Osteocyte (in vitro differentiated cells): ENCODE results near the gene NAGPA. TPM values are rescaled to one million over a fixed set of nuclear protein-coding genes. Genes with fewer than 3 reads are reported as not detected.

Experiments used
- DNase-seq: peaks from one replicate; pipeline ENCODE4 v3.0.0; 2021; ENCODE audit warnings: mixed read lengths; ENCODE audit not compliant: unreplicated experiment; ENCODE audit errors: extremely low spot score
- H3K27ac Mint-ChIP-seq: one replicate; pipeline ENCODE4 v1.8.0; 2021; ENCODE audit warnings: mild to moderate bottlenecking, mixed read lengths; ENCODE audit not compliant: unreplicated experiment
- H3K27me3 Mint-ChIP-seq: one replicate; pipeline ENCODE4 v1.8.0; 2021; ENCODE audit warnings: mixed read lengths; ENCODE audit not compliant: unreplicated experiment
- H3K36me3 Mint-ChIP-seq: one replicate; pipeline ENCODE4 v1.8.0; 2021; ENCODE audit warnings: mixed read lengths; ENCODE audit not compliant: unreplicated experiment
- H3K4me1 Mint-ChIP-seq: one replicate; pipeline ENCODE4 v1.8.0; 2021; ENCODE audit warnings: mixed read lengths; ENCODE audit not compliant: unreplicated experiment
- H3K4me3 Mint-ChIP-seq: one replicate; pipeline ENCODE4 v1.8.0; 2021; ENCODE audit warnings: mild to moderate bottlenecking, moderate library complexity, mixed read lengths; ENCODE audit not compliant: unreplicated experiment
- H3K9me3 Mint-ChIP-seq: one replicate; pipeline ENCODE4 v1.8.0; 2021; ENCODE audit warnings: mixed read lengths; ENCODE audit not compliant: unreplicated experiment
- total RNA-seq: library from RNA; stranded (reverse); gene quantifications from 2 replicates; pipeline ENCODE4 v1.2.1, GENCODE V29; 2021
- TF ChIP-seq, protein P1 (sequence below): fragments of 200-600 bp; sonication (generic); IDR thresholded peaks from 2 replicates; pipeline ENCODE4 v1.5.0; 2021; ENCODE audit warnings: antibody characterized with exemption, mild to moderate bottlenecking, moderate library complexity

Gene NAGPA
- total RNA-seq, 1 donor from 2014 or later = 19.9 TPM

DNA sequence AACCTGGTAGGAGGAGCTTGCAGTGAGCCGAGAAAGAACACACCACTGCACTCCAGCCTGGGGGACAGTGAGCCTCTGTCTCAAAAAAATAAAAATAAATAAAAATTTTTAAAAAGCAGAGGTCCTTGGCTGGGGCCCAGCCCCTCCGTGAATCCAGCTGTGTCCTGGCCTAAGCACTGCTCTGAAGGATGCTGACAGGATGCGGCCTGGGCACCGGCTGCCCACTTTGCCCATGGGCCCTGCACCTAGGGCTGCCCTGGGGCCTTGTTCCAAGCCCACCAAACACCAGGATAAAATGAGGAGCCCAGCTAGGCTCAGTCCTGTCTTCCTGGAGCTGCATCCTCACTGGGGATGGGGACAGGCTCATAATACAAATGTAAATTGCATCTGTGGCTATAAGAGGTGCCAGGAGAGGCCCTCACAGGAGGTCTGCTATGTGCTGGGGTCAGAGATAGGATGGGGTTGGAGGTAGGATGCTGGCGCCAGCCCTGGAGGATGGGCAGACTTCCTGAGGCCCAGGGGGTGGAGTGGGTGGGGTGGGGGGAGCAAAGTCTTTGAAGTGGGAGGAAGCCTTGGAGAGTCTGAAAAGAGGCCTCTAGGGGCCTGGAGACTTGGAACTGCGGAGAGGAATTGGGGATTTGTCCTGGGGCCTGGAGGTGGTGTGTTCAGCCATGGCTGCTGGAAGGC lies 25.8 kb upstream of the NAGPA start:
- Mint-ChIP-seq H3K4me1 (peaks cover 2% of the 10 kb centered on the region), H3K27me3 (peaks cover 23% of the 10 kb centered on the region), H3K4me3 (no peak overlapping the region), H3K9me3 (no peaks in the 10 kb centered on the region), H3K36me3 (no peaks in the 10 kb centered on the region), H3K27ac (no peak overlapping the region)
- no peak for DNase-seq
- TF ChIP-seq, protein P1, sequence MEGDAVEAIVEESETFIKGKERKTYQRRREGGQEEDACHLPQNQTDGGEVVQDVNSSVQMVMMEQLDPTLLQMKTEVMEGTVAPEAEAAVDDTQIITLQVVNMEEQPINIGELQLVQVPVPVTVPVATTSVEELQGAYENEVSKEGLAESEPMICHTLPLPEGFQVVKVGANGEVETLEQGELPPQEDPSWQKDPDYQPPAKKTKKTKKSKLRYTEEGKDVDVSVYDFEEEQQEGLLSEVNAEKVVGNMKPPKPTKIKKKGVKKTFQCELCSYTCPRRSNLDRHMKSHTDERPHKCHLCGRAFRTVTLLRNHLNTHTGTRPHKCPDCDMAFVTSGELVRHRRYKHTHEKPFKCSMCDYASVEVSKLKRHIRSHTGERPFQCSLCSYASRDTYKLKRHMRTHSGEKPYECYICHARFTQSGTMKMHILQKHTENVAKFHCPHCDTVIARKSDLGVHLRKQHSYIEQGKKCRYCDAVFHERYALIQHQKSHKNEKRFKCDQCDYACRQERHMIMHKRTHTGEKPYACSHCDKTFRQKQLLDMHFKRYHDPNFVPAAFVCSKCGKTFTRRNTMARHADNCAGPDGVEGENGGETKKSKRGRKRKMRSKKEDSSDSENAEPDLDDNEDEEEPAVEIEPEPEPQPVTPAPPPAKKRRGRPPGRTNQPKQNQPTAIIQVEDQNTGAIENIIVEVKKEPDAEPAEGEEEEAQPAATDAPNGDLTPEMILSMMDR = no peak

DNA sequence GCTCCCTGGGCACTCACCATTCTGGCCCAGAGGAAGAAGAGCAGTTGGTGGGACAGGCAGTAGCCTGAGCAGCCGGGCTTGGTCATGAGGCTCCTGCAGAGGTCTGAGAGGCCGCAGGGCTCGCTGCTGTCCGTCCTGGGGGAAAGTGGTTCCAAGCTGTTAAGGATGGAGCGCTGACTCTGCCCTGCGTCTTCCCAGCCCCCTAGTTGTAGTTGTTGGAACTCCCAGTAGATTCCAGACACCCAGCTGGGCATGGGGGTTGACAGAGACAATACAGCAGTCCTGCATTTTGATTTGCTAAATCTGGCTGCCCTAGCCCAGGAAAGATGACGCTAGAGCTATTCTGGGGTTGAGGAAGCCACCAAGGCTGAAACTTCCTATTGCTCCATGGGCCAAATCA lies 24.7 kb upstream of the NAGPA start:
- H3K4me1 Mint-ChIP-seq = peaks cover 2% of the 10 kb centered on the region
- H3K36me3 Mint-ChIP-seq = no peaks in the 10 kb centered on the region
- TF ChIP-seq, protein P1 = peak; percentile 19
- H3K27ac Mint-ChIP-seq = no peak overlapping the region
- no peak for DNase-seq
- H3K4me3 Mint-ChIP-seq = no peak overlapping the region
- H3K27me3 Mint-ChIP-seq = peaks cover 19% of the 10 kb centered on the region
- H3K9me3 Mint-ChIP-seq = no peaks in the 10 kb centered on the region

DNA sequence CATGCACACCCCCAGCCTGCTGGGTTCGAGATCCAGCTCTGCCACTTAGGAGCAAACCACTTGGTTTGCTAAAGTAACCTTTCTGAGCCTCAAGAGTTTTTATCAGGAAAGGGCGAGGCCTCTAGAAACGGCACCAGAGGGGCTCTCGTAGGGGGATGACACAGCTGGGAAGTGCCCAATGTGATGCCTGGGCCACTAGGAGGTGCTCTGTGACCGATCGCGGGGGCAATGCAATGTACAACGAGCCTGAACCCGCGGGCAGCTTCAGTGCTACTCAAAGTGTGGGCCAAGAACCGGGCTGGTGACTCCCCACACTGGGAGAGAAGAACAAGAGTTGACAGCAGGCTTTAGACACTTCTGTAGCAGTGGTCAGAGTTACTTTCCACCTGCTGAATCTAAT lies 22.6 kb upstream of the NAGPA start:
- Mint-ChIP-seq H3K27ac (no peak overlapping the region), H3K27me3 (peaks cover 6% of the 10 kb centered on the region), H3K4me1 (peaks cover 2% of the 10 kb centered on the region), H3K9me3 (no peaks in the 10 kb centered on the region), H3K4me3 (no peak overlapping the region), H3K36me3 (no peaks in the 10 kb centered on the region)
- DNase-seq = no peak
- TF ChIP-seq, protein P1 = peak; percentile 38

DNA sequence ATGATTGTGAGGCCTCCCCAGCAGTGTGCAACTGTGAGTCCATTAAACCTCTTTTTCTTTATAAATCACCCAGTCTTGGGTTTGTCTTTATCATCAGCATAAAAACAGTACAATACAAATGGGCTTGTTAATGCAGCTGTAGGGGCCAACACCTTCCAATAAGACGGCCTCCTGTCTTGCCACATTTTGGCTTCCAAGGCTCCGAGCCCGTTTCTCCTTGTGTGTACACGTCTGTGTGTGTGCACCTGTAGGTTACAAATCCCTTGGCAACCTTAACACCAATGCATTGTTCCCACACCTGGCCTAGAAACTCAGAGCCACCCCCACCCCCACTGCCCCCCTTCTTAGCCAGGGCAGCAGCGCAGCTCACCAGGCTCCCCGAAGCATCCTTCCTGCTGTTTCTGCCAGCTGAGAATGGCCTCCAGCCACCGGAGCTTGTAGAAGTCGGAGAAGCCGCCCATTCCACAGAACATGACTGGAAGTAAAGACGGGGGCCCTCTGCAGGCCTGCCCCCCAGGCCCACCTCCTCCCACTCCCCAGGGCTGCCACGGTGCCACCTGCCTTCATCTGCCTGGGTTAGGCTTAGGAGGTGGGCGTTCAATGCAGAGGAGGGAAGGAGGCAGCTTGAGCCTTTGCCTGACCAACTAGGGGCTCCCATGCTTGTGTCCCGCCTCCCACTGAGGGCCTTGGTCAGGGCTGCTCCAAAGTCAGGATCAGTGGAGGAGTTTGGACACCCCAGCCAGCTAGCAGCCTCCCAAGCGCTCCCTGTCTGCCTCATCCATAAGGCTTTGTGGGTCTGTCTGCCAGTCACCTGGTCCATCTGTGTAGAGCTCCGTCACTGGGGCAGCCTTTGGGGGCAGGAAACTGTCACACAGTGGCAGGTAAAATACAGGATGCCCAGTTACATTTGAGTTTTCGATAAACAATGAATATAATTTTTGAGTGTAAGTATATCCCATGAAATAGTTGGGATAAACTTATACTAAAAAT lies 21.4 kb upstream of the NAGPA start:
- Mint-ChIP-seq H3K4me3 (no peak overlapping the region), H3K36me3 (no peaks in the 10 kb centered on the region), H3K27me3 (peaks cover 18% of the 10 kb centered on the region), H3K27ac (no peak overlapping the region), H3K9me3 (no peaks in the 10 kb centered on the region), H3K4me1 (peaks cover 2% of the 10 kb centered on the region)
- DNase-seq = no peak
- TF ChIP-seq, protein P1 = no peak

DNA sequence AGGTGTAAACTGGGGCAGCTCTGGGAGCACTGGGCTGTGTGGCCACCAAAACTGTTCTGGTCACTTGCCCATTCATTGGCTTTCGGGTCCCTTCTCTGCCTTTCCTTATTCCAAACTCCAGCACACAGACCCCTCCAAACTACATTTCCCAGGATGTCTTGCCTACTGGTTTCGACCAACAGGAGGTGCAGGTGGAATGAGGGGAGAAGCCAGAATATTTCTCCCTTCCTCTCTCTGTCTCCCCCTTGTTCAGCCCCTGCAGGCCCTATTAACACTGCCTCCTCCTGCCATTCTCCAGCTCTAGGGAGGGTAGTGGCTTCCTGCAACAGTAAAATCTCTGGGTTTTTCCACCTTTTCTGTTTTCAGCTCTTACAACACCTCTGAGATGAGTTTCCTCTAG lies 13.2 kb upstream of the NAGPA start:
- DNase-seq = no peak
- no peak overlapping the region for H3K27ac Mint-ChIP-seq
- H3K27me3 Mint-ChIP-seq = peaks cover 41% of the 10 kb centered on the region
- TF ChIP-seq, protein P1 = no peak
- H3K36me3 Mint-ChIP-seq = no peaks in the 10 kb centered on the region
- H3K4me3 Mint-ChIP-seq = no peak overlapping the region
- H3K4me1 Mint-ChIP-seq = no peaks in the 10 kb centered on the region
- H3K9me3 Mint-ChIP-seq = no peaks in the 10 kb centered on the region
